Tibial nerve (tissue), 4 donors: ENCODE measurements around the gene BCAS3.

ENCODE experiments used
- EP300 ChIP-seq, 2 donors: sonication (generic); formaldehyde crosslinking; IDR thresholded peaks; one replicate each; pipeline ENCODE4 v1.6.1; 2017; ENCODE audit warnings: antibody characterized with exemption in 2 of 2, mild to moderate bottlenecking in 1 of 2
- POLR2A ChIP-seq, 2 donors: fragments of 450-650 bp; IDR thresholded peaks; one replicate each; pipeline ENCODE4 v1.6.1; 2017; ENCODE audit warnings: antibody characterized with exemption in 2 of 2, mild to moderate bottlenecking in 2 of 2, moderate library complexity in 2 of 2
- TF ChIP-seq, protein P1 (sequence below), 5 experiments: fragments of 200-600 bp in 3 of 5; fragments of 450-650 bp in 2 of 5; sonication (generic) in 3 of 5; IDR thresholded peaks; one replicate each; pipeline ENCODE4 v1.5.1; 2016 to 2019; ENCODE audit warnings: antibody characterized with exemption in 5 of 5, mild to moderate bottlenecking in 3 of 5, moderate library complexity in 2 of 5

DNA sequence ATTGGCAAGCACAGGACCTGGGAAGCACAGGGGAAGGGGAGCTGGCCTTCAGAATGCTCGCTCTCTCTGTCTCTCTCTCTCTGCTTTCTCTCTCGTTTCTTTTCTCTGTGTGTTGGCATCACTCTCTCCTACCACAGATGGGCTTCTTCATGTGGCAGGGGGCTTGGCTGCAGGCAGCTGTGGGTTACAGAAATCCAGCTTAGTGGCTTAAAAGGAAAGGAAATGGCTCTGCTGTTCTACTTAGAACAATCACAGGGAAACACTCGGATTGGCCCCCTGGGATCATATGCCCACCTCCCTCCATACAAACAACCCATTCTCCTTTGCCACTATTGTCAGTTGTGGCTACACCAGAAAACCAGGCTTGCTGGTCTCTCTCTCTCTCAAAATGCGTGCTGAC, 742.4 kb downstream of the BCAS3 start:
- TF ChIP-seq EP300 (IDR thresholded peaks at IDR 0.05): no peak
- TF ChIP-seq, protein P1, sequence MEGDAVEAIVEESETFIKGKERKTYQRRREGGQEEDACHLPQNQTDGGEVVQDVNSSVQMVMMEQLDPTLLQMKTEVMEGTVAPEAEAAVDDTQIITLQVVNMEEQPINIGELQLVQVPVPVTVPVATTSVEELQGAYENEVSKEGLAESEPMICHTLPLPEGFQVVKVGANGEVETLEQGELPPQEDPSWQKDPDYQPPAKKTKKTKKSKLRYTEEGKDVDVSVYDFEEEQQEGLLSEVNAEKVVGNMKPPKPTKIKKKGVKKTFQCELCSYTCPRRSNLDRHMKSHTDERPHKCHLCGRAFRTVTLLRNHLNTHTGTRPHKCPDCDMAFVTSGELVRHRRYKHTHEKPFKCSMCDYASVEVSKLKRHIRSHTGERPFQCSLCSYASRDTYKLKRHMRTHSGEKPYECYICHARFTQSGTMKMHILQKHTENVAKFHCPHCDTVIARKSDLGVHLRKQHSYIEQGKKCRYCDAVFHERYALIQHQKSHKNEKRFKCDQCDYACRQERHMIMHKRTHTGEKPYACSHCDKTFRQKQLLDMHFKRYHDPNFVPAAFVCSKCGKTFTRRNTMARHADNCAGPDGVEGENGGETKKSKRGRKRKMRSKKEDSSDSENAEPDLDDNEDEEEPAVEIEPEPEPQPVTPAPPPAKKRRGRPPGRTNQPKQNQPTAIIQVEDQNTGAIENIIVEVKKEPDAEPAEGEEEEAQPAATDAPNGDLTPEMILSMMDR (IDR thresholded peaks at IDR 0.05): no peak
- no peak for TF ChIP-seq POLR2A (IDR thresholded peaks at IDR 0.05)
